LNCaP clone FGC (cell line): ENCODE data around the gene ROCK2.

Experiments used
- DNase-seq: peaks from one replicate; pipeline ENCODE4 v3.0.0-alpha.2; 2011; ENCODE audit warnings: low read depth
- H3K4me3 ChIP-seq: 2 replicates; pipeline ENCODE4 v1.5.1; 2011; ENCODE audit warnings: mild to moderate bottlenecking, low read depth, low read length, control low read depth
- CTCF ChIP-seq: IDR thresholded peaks from 2 replicates; pipeline ENCODE4 v1.5.1; 2012; ENCODE audit warnings: mild to moderate bottlenecking; ENCODE audit not compliant: control insufficient read depth, insufficient read depth; ENCODE audit errors: extremely low read depth

The ROCK2 gene

GRCh38 chr2:11326677-11327211 lies 17.7 kb downstream of the ROCK2 start:
- no peak for DNase-seq
- no peak overlapping the region for H3K4me3 ChIP-seq
- TF ChIP-seq CTCF, result no peak

- TF ChIP-seq CTCF, result no peak
- H3K4me3 ChIP-seq, result no peak overlapping the region
- no peak for DNase-seq
Measured at GRCh38 chr2:11325961-11326676, 18.3 kb downstream of the ROCK2 start.

GRCh38 chr2:11321847-11322246 lies 22.6 kb downstream of the ROCK2 start:
- DNase-seq, result no peak
- no peak for TF ChIP-seq CTCF
- H3K4me3 ChIP-seq, result no peak overlapping the region

DNA sequence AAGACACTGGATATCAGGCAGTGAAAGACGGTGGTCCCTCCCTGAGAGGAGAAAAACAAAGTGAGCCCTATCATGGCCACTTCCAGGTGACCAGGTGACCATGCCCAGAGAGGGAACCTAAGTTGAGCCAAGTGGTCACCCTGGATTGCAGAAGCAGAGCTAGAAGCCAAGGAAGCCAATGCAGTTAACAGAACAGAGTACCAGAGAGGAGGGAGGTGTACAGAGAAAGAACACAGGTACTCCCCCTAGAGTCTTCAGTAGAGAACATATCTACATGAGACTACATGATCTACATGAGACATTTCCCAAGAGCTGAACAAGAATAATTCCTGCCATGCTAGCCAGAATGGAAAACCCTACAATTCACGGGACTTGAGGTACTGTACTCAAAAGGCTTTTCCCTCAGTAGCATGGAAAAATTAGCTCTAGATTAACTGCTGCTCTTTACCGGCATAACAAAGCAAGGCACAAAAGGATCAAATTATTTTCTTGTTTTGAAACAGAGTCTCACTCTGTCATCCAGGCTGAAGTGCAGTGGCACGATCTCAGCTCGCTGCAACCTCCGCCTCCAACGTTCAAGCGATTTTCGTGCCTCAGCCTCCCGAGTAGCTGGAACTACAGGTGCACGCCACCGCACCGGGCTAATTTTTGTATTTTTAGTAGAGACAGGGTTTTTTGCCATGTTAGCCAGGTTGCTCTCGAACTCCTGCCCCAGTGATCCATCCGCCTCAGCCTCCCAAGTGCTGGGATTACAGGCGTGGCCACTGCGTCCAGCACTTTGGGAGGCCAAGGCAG lies 23.5 kb downstream of the ROCK2 start:
- DNase-seq, result no peak
- TF ChIP-seq CTCF, result no peak
- H3K4me3 ChIP-seq, result no peak overlapping the region

DNA sequence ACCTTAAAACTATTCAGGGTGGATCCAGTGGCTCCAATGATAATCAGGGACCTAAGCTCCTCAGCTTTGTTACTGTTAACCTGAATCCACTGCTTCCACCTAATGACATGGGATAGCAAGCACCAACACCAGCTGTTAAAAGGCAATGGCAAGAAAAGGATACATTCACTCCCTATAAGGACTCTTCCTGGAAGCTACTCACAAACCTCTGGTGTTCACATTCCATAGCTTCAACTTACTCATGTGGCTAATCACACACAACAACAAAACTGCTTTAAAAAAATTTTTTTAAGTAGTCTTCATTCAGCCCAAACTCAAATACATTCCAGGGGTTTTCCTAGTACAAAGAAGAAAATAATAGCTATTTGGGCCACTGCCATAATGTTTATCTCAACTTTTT lies 24.5 kb downstream of the ROCK2 start:
- no peak for DNase-seq
- no peak for TF ChIP-seq CTCF
- H3K4me3 ChIP-seq, result no peak overlapping the region

DNA sequence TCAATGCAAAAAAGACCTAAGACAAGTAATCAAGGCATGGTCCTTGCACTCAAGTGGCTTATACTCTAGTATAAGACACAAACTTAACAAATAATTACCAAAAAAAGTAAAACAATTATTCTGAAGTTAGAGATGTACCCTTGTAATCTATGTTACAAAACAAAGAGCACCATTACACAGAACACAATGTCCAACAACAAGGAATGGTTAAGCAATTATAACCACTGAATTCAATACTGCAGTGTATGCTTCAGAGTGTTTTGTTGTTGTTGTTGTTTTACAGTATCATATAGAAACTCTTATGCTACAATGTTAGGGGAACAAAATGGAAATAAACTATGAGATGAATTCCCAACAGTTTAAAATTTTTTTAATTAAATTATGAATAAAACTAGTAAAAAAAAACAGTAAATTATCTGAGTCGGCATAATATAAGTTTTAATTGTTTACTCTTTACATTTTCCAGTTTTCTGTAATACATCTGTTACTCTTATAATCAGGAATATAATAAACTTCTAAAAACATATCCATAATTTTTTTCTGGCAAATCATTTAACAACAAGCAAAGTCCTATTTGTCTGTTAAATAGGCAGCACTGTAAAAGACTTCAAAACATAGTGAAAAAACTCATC lies 29.2 kb downstream of the ROCK2 start:
- no peak for DNase-seq
- TF ChIP-seq CTCF, result no peak
- H3K4me3 ChIP-seq, result no peak overlapping the region
